GM19467 (cell line): ENCODE data around the gene FAM171A2.
"Not testable (repeated sequence)": the region's sequence is repeated elsewhere in the genome, so short reads cannot be mapped to it uniquely, and the experiment has no call there.

Source experiments
- ATAC-seq: cut with Tn5 transposase; IDR thresholded peaks from one replicate; pipeline ENCODE4 v1.9.1; 2021; ENCODE audit warnings: mild to moderate bottlenecking, moderate library complexity; ENCODE audit not compliant: unreplicated experiment

FAM171A2 gene

GRCh38 chr17:44363613-44364159 is at the start of gene FAM171A2:
Gene FAM171A2 (minus strand): TSS chr17:44363853. CDS start chr17:44363714, 139 bp downstream.
- ATAC-seq = no peak

GRCh38 chr17:44409309-44410028 is 45.8 kb upstream of the FAM171A2 start:
- ATAC-seq = no peak

- no peak for ATAC-seq
Observed at GRCh38 chr17:44408786-44409185, 45.1 kb upstream of the FAM171A2 start.

GRCh38 chr17:44402564-44403172 is 39.0 kb upstream of the FAM171A2 start:
- no peak for ATAC-seq

- ATAC-seq = no peak
Observed at GRCh38 chr17:44400226-44400847, 36.7 kb upstream of the FAM171A2 start.

- no peak for ATAC-seq
Observed at GRCh38 chr17:44398692-44399691, 35.3 kb upstream of the FAM171A2 start.

- ATAC-seq = no peak
Observed at GRCh38 chr17:44397479-44398440, 34.1 kb upstream of the FAM171A2 start.

GRCh38 chr17:44396946-44397345 is 33.3 kb upstream of the FAM171A2 start:
- ATAC-seq = no peak

- no peak for ATAC-seq
Observed at GRCh38 chr17:44394833-44395232, 31.2 kb upstream of the FAM171A2 start.

GRCh38 chr17:44394112-44394511 is 30.5 kb upstream of the FAM171A2 start:
- not testable (repeated sequence) for ATAC-seq

GRCh38 chr17:44390250-44390870 is 26.7 kb upstream of the FAM171A2 start:
- no peak for ATAC-seq

- no peak for ATAC-seq
Observed at GRCh38 chr17:44389723-44390202, 26.1 kb upstream of the FAM171A2 start.

GRCh38 chr17:44389281-44389680 is 25.6 kb upstream of the FAM171A2 start, which contains the start of gene ITGA2B:
Gene ITGA2B (minus strand): TSS chr17:44389649. CDS start chr17:44389473, 176 bp downstream.
- ATAC-seq = no peak

GRCh38 chr17:44387804-44388203 is 24.2 kb upstream of the FAM171A2 start:
- no peak for ATAC-seq

GRCh38 chr17:44386182-44386525 is 22.5 kb upstream of the FAM171A2 start:
- no peak for ATAC-seq

- ATAC-seq = no peak
Observed at GRCh38 chr17:44385287-44386181, 21.9 kb upstream of the FAM171A2 start.

- ATAC-seq = no peak
Observed at GRCh38 chr17:44384823-44385286, 21.2 kb upstream of the FAM171A2 start.
